ENCODE measurements around the gene NAPA. TPM values are rescaled to one million over a fixed set of nuclear protein-coding genes. Genes with fewer than 3 reads are reported as not detected.

The NAPA gene
- total RNA-seq, 4 donors from 2014 or later = 94.8 to 138 (median 114) TPM

DNA sequence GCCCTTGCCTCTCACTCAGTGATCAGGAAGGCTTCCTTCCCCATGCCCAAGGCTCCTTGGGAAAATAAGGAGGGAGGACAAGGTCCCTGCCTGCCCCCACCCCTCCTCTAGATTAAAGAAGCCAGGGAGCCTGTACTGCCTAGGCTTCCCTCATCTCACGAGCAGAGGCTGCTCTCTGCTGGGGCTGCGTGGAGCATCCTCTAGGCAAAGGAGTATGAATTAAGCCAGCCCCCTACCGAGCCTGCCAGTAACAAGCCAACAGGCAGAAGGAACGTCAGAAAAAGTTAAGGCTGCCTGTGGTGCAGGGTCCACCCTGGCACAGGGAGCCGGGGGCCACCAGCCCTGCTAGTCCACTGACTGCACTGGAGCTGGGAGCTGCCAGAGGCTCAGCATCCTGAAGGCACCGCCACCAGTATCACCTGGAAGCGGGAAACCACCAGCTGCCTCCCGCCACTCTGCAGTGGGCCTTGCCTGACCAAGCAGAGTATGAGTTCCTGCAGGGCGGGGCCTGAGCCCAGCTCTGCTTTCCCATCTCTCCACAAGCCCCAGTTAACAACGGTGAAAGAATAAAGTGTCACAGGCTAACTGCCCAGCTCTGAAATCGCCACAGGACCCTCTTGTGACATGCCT lies 6.8 kb downstream of the NAPA start:
- Histone ChIP-seq H3K9me3 (no peaks in the 10 kb centered on the region), H3K27me3 (no peaks in the 10 kb centered on the region), H3K4me3 (no peak overlapping the region), H3K36me3 (peaks cover 0 to 10% (median 5%) of the 10 kb centered on the region in 4 donors), H3K27ac (peak overlapping the region in 1 of 4 donors; percentile 11), H3K4me1 (peaks cover 28 to 60% (median 37%) of the 10 kb centered on the region in 4 donors)
- in situ Hi-C loops (cut with MboI; ENCODE audit: low pct_ligation_motif_present in 1 of 4, low pct_unique_long_range_greater_than_20kb in 1 of 4, low sequenced_read_pairs in 3 of 4) = no loop called here
- TF ChIP-seq POLR2A (IDR thresholded peaks at IDR 0.05) = no peak
- TF ChIP-seq EP300 (IDR thresholded peaks at IDR 0.05; ENCODE audit: low read depth) = no peak
- TF ChIP-seq POLR2AphosphoS5 (IDR thresholded peaks at IDR 0.05) = no peak
- TF ChIP-seq, protein P1, sequence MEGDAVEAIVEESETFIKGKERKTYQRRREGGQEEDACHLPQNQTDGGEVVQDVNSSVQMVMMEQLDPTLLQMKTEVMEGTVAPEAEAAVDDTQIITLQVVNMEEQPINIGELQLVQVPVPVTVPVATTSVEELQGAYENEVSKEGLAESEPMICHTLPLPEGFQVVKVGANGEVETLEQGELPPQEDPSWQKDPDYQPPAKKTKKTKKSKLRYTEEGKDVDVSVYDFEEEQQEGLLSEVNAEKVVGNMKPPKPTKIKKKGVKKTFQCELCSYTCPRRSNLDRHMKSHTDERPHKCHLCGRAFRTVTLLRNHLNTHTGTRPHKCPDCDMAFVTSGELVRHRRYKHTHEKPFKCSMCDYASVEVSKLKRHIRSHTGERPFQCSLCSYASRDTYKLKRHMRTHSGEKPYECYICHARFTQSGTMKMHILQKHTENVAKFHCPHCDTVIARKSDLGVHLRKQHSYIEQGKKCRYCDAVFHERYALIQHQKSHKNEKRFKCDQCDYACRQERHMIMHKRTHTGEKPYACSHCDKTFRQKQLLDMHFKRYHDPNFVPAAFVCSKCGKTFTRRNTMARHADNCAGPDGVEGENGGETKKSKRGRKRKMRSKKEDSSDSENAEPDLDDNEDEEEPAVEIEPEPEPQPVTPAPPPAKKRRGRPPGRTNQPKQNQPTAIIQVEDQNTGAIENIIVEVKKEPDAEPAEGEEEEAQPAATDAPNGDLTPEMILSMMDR (IDR thresholded peaks at IDR 0.05) = no peak
- intact Hi-C loops (cut with DNase I; ENCODE audit: low total_unique reads) = no loop called here
- DNase-seq = no peak
- 79% methylated on average over 11 of the region's 11 CpGs; no CpG with 5 or more reads in 1 of the 2 donors for WGBS, 2 donors (ENCODE audit: low coverage in 1 of 2)

DNA sequence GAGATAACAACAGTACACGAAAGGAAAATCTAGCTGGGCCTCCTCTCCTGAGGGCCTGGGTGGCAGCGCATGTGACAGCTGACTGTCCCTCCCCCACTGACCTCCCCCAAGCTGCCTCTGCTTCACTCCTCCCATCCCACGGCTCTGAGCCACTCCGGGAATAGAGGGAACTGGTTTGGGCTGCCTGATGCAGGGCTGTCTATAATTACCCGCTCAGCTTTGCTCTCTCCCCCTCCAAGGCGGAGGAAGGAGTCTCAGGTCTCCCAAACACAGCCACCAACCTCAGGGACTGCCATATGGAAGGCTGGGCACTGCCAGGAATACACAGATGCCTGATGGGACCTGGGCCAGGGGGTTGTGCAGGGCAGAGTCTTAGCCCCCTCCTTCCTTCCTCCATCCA lies 7.9 kb downstream of the NAPA start:
- DNase-seq = no peak
- TF ChIP-seq POLR2AphosphoS5 (IDR thresholded peaks at IDR 0.05) (no peak), EP300 (IDR thresholded peaks at IDR 0.05; ENCODE audit: low read depth) (no peak), POLR2A (IDR thresholded peaks at IDR 0.05) (no peak)
- TF ChIP-seq, protein P1 (IDR thresholded peaks at IDR 0.05) = no peak
- no peaks in the 10 kb centered on the region for H3K27me3 ChIP-seq
- whole genome bisulfite sequencing, 2 donors (ENCODE audit: low coverage in 1 of 2) = 72% methylated on average over 6 of the region's 6 CpGs; no CpG with 5 or more reads in 1 of the 2 donors
- H3K27ac ChIP-seq = no peak overlapping the region
- intact Hi-C loops (cut with DNase I; ENCODE audit: low total_unique reads) (no loop called here), in situ Hi-C loops (cut with MboI; ENCODE audit: low pct_ligation_motif_present in 1 of 4, low pct_unique_long_range_greater_than_20kb in 1 of 4, low sequenced_read_pairs in 3 of 4) (no loop called here)
- H3K36me3 ChIP-seq = peaks cover 0 to 18% (median 8%) of the 10 kb centered on the region in 4 donors
- no peaks in the 10 kb centered on the region for H3K9me3 ChIP-seq
- peaks cover 19 to 50% (median 27%) of the 10 kb centered on the region in 4 donors for H3K4me1 ChIP-seq
- H3K4me3 ChIP-seq = no peak overlapping the region

DNA sequence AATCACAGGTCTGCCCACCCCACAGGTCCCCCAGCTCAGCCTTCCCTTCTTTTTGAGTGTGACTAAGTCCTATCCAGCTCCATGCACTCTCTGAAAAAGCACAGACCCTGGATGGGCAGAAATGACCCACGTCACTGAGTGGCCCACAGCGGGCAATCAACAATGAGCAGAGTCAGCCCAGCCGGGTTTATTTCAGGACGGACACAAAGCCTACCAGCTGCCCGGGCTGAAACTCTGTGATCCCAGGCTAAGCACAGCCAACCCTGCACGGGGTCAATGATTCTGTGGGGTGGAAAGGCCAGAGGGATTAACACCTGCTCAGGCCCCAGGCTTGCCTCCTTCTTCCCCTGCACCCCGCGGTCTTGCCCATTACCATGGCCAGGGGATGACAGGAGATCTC lies 8.4 kb downstream of the NAPA start:
- intact Hi-C loops (cut with DNase I; ENCODE audit: low total_unique reads) = no loop called here
- TF ChIP-seq, protein P1 (IDR thresholded peaks at IDR 0.05) = no peak
- TF ChIP-seq EP300 (IDR thresholded peaks at IDR 0.05; ENCODE audit: low read depth) (no peak), POLR2AphosphoS5 (IDR thresholded peaks at IDR 0.05) (no peak), POLR2A (IDR thresholded peaks at IDR 0.05) (no peak)
- Histone ChIP-seq H3K4me1 (peaks cover 13 to 44% (median 21%) of the 10 kb centered on the region in 4 donors), H3K36me3 (peaks cover 0 to 19% (median 9%) of the 10 kb centered on the region in 4 donors), H3K9me3 (no peaks in the 10 kb centered on the region), H3K27ac (no peak overlapping the region), H3K4me3 (no peak overlapping the region), H3K27me3 (no peaks in the 10 kb centered on the region)
- no peak for DNase-seq
- 81% methylated on average over 8 of the region's 8 CpGs; no CpG with 5 or more reads in 1 of the 2 donors for WGBS, 2 donors (ENCODE audit: low coverage in 1 of 2)
- in situ Hi-C loops (cut with MboI; ENCODE audit: low pct_ligation_motif_present in 1 of 4, low pct_unique_long_range_greater_than_20kb in 1 of 4, low sequenced_read_pairs in 3 of 4) = no loop called here

DNA sequence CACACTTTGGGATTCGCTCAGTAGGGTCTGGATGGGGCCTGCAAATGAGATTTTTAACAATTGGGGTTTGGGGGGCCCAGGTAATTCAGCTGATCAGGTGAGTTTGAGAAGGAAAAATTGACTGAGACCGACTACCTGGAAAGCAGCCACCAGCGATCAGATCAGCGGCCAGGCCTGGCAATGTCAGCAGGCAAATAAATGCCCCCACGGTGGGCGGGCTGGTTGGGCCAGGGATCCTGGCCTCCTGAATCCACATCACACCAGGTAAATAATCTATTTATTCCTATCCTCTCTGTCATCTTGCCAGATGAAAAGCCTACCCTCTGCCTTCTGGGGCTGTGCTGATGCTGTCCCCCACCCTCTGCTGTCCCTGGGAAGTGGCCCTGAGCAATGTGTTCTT lies 9.4 kb downstream of the NAPA start:
- H3K27ac ChIP-seq = no peak overlapping the region

More for the DNA sequence above, 9.4 kb downstream of the NAPA start:
- intact Hi-C loops (cut with DNase I; ENCODE audit: low total_unique reads) (no loop called here), in situ Hi-C loops (cut with MboI; ENCODE audit: low pct_ligation_motif_present in 1 of 4, low pct_unique_long_range_greater_than_20kb in 1 of 4, low sequenced_read_pairs in 3 of 4) (no loop called here)
- no peaks in the 10 kb centered on the region for H3K9me3 ChIP-seq
- peaks cover 0 to 27% (median 12%) of the 10 kb centered on the region in 4 donors for H3K36me3 ChIP-seq
- no peaks in the 10 kb centered on the region for H3K27me3 ChIP-seq
- no peak overlapping the region for H3K4me3 ChIP-seq
- no peak for DNase-seq
- 82% methylated on average over 6 of the region's 6 CpGs; no CpG with 5 or more reads in 1 of the 2 donors for WGBS, 2 donors (ENCODE audit: low coverage in 1 of 2)
- peaks cover 5 to 35% (median 12%) of the 10 kb centered on the region in 4 donors for H3K4me1 ChIP-seq
- no peak for TF ChIP-seq EP300 (IDR thresholded peaks at IDR 0.05; ENCODE audit: low read depth)
- TF ChIP-seq POLR2AphosphoS5 (IDR thresholded peaks at IDR 0.05) = no peak
- no peak for TF ChIP-seq POLR2A (IDR thresholded peaks at IDR 0.05)
- TF ChIP-seq, protein P1 (IDR thresholded peaks at IDR 0.05) = no peak
